ENCODE results near the gene ZBED1.
"Not testable (repeated sequence)": the region's sequence is repeated elsewhere in the genome, so short reads cannot be mapped to it uniquely, and the experiment has no call there.

GRCh38 chrX:2534261-2535021, 33.7 kb upstream of the ZBED1 start:
- TF ChIP-seq ARNT (IDR thresholded peaks at IDR 0.05); L3MBTL2 (conservative IDR thresholded peaks at IDR 0.05); SP1 (IDR thresholded peaks at IDR 0.05); TARDBP (IDR thresholded peaks at IDR 0.05); PKNOX1 (IDR thresholded peaks at IDR 0.05); BHLHE40 (IDR thresholded peaks at IDR 0.05; ENCODE audit: borderline replicate concordance); LEF1 (IDR thresholded peaks at IDR 0.05; ENCODE audit: borderline replicate concordance); ELF4 (IDR thresholded peaks at IDR 0.05); SUZ12 (IDR thresholded peaks at IDR 0.05); FOXM1 (IDR thresholded peaks at IDR 0.05; ENCODE audit: borderline replicate concordance); FOXA1 (IDR thresholded peaks at IDR 0.05); FOXK2 (IDR thresholded peaks at IDR 0.05); ZNF384 (IDR thresholded peaks at IDR 0.05): not testable (repeated sequence)
